OCI-LY3 (cell line): ENCODE results near the gene RAPGEF1.

Source experiments
- H2AFZ ChIP-seq: fragments of 200-600, 300-600 bp; shearing (Covaris generic); 2 replicates; pipeline ENCODE4 v1.6.0; 2014; ENCODE audit warnings: antibody characterized with exemption, low read depth, low read length
- H3K27ac ChIP-seq: fragments of 200-600, 300-600 bp; sonication (generic); 2 replicates; pipeline ENCODE4 v1.5.1; 2014; ENCODE audit warnings: mild to moderate bottlenecking, low read length, moderate library complexity, mixed read lengths
- H3K27me3 ChIP-seq: fragments of 200-600, 300-600 bp; sonication (generic); 2 replicates; pipeline ENCODE4 v1.6.1; 2014; ENCODE audit warnings: low read depth, low read length, mixed read lengths
- H3K36me3 ChIP-seq: fragments of 200-600, 300-600 bp; sonication (generic); replicated peaks from 2 replicates; pipeline ENCODE3; 2014; ENCODE audit warnings: low read depth, low read length, mixed read lengths
- H3K4me1 ChIP-seq: fragments of 300-600, 200-600 bp; sonication (generic); 2 replicates; pipeline ENCODE4 v1.6.1; 2014; ENCODE audit warnings: low read length, mixed read lengths
- H3K4me2 ChIP-seq: fragments of 200-600, 300-600 bp; sonication (generic); 2 replicates; pipeline ENCODE4 v1.6.1; 2014; ENCODE audit warnings: low read length, mixed read lengths
- H3K4me3 ChIP-seq: fragments of 300-600, 200-600 bp; sonication (generic); 2 replicates; pipeline ENCODE4 v1.5.1; 2014; ENCODE audit warnings: antibody characterized with exemption, mild to moderate bottlenecking, low read length, moderate library complexity
- H3K79me2 ChIP-seq: fragments of 300-600, 200-600 bp; shearing (Covaris generic); 2 replicates; pipeline ENCODE4 v1.6.1; 2014; ENCODE audit warnings: mild to moderate bottlenecking, low read length, mixed read lengths
- H3K9ac ChIP-seq: fragments of 300-600, 200-600 bp; shearing (Covaris generic); 2 replicates; pipeline ENCODE4 v1.6.0; 2014; ENCODE audit warnings: mild to moderate bottlenecking, low read length, moderate library complexity
- H3K9me3 ChIP-seq: fragments of 200-600, 300-600 bp; shearing (Covaris generic); 2 replicates; pipeline ENCODE4 v1.6.1; 2014; ENCODE audit warnings: low read length, mixed read lengths; ENCODE audit not compliant: insufficient read depth
- H4K20me1 ChIP-seq: fragments of 200-600, 300-600 bp; sonication (generic); 2 replicates; pipeline ENCODE4 v1.6.1; 2016; ENCODE audit warnings: low read length, mixed read lengths; ENCODE audit not compliant: insufficient read depth
- EZH2phosphoT487 ChIP-seq: fragments of 200-600 bp; shearing (Covaris generic); IDR thresholded peaks from 2 replicates; pipeline ENCODE4 v1.6.1; 2018; ENCODE audit warnings: antibody characterized with exemption, mixed run types, low read depth
- TF ChIP-seq, protein P1 (sequence below): fragments of 200-600, 300-600 bp; sonication (generic); IDR thresholded peaks from 2 replicates; pipeline ENCODE4 v1.5.1; 2014; ENCODE audit warnings: antibody characterized with exemption, low read length, low read depth

The RAPGEF1 gene

DNA sequence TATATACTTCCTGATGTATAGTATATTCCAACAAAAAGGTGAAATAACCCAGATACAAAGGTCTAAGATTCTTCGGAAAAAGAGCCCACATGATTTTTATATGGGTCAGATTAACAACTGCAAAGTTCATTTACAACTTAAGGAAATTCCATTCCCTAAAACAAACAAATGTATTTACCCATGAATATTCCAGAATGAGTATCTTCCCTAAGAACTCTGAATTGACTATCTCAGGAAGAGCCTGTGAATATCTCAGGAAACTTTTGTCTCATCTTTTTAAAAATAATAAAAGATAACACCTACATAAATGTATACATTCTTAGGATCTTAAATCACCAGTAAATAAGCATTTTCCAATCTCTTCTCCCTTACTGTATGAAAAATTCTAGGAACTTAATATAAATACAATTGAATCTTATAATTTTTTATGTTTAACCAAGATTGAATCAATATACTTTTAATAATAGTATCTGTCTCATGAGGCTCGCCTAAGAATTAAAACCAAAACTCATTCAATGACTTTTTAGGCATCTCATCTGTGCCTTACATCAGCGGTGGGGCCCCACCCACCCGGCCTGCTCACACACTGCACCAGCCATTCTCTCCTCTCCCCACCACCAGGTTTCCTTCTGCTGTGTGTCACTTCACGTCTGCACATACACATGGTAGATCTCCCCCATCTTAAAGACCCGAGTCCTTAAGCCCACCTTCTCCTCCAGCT lies 78.1 kb downstream of the RAPGEF1 start:
- Histone ChIP-seq H3K4me2 (no peak overlapping the region), H4K20me1 (peaks cover 94% of the 10 kb centered on the region)

DNA sequence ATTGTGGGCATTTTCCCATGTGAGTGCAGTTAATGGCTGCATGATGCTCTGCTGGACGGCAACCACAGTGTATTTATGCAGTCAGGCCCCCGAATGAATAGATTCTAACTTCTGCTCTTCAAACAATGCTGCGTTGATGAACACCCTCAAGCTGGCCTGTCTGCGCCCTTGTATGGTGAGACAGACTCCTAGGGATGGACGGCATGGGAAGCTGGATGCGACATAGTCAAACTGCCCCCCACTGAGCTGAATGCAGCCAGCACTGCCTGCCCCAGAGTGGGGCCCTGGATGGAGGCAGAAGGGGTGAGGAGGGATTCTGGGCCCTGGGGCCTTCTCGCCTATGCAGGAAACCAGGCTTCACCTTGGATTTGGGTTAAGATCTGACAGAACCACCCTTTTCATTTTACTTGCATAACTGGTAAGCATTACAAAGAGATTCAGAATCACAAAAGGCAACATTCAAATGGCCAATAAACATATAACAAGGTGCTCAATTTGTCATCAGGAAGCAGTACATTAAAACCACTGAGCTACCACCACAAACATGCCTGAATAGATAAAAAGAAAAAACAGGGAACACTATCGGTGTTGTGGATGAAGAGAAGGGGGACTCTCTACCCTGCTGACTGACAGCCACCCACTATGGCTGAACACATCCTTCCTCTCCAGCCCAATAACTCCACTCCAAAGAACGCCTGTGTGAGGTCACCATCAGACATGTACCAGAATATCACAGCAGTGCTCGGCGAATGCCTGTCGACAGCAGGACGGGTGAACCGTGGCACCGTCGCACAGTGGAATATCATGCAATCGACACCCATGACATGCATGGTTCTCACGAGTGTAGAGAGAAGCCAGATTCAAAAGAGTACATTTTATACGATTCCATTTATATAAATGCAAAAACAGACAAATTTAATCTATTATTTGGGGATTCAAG lies 79.1 kb downstream of the RAPGEF1 start:
- Histone ChIP-seq H3K27ac (no peak overlapping the region), H3K4me1 (peaks cover 41% of the 10 kb centered on the region), H3K36me3 (peaks cover 30% of the 10 kb centered on the region), H2AFZ (no peak overlapping the region), H4K20me1 (peaks cover 92% of the 10 kb centered on the region), H3K9ac (no peak overlapping the region), H3K27me3 (no peaks in the 10 kb centered on the region), H3K4me2 (no peak overlapping the region), H3K4me3 (no peak overlapping the region), H3K9me3 (no peaks in the 10 kb centered on the region), H3K79me2 (peaks cover 100% of the 10 kb centered on the region)
- TF ChIP-seq, protein P1, sequence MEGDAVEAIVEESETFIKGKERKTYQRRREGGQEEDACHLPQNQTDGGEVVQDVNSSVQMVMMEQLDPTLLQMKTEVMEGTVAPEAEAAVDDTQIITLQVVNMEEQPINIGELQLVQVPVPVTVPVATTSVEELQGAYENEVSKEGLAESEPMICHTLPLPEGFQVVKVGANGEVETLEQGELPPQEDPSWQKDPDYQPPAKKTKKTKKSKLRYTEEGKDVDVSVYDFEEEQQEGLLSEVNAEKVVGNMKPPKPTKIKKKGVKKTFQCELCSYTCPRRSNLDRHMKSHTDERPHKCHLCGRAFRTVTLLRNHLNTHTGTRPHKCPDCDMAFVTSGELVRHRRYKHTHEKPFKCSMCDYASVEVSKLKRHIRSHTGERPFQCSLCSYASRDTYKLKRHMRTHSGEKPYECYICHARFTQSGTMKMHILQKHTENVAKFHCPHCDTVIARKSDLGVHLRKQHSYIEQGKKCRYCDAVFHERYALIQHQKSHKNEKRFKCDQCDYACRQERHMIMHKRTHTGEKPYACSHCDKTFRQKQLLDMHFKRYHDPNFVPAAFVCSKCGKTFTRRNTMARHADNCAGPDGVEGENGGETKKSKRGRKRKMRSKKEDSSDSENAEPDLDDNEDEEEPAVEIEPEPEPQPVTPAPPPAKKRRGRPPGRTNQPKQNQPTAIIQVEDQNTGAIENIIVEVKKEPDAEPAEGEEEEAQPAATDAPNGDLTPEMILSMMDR: no peak
- no peak for TF ChIP-seq EZH2phosphoT487

More for the DNA sequence above, 78.1 kb downstream of the RAPGEF1 start:
- Histone ChIP-seq H3K4me3 (no peak overlapping the region), H3K27me3 (no peaks in the 10 kb centered on the region), H3K4me1 (peaks cover 35% of the 10 kb centered on the region), H3K36me3 (peaks cover 26% of the 10 kb centered on the region), H3K9ac (no peak overlapping the region), H2AFZ (no peak overlapping the region), H3K79me2 (peaks cover 100% of the 10 kb centered on the region), H3K9me3 (no peaks in the 10 kb centered on the region), H3K27ac (no peak overlapping the region)
- TF ChIP-seq, protein P1: no peak
- no peak for TF ChIP-seq EZH2phosphoT487

DNA sequence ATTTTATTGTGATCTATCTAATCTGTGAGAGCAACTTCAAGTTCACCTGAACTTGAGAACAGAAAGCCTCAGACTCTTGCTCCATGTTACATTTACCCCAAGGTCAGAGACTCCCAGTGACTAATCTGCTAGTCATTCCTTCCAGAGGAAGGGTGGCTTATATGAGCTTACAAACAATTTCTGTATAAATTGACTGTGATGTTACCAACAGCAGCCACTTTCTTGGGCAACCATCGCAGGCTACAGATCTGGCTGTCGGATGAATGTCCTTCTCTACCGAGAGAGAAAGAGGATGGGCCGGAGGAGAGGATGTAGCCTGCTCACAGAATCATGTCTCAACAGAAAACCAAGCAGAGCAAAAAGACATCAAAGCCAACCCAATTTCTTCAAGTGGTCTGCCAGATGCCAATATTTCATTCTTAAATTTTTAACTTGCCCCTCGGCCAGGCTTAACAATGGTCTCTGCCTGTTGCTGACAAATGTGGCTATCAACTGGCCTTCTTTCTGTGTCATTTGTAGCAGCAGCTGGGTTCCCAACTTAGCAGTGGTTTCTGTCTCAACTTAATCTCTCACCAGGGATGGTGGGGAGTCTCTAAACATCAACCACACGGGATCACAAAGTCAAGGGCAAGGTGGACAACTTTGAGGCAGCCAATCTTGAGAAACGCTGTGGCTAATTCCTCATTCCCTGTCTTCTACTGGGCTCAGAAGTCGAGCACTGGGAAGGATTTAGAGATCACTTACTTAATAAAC lies 81.3 kb downstream of the RAPGEF1 start:
- H2AFZ ChIP-seq: no peak overlapping the region
- TF ChIP-seq, protein P1: no peak
- TF ChIP-seq EZH2phosphoT487: no peak
- H3K27me3 ChIP-seq: no peaks in the 10 kb centered on the region
- peak overlapping the region; percentile 62 for H3K4me2 ChIP-seq
- peaks cover 34% of the 10 kb centered on the region for H3K36me3 ChIP-seq
- H3K4me1 ChIP-seq: peaks cover 52% of the 10 kb centered on the region
- H3K79me2 ChIP-seq: peaks cover 100% of the 10 kb centered on the region
- no peaks in the 10 kb centered on the region for H3K9me3 ChIP-seq
- peaks cover 94% of the 10 kb centered on the region for H4K20me1 ChIP-seq
- H3K27ac ChIP-seq: peak overlapping the region; percentile 84
- H3K4me3 ChIP-seq: no peak overlapping the region
- H3K9ac ChIP-seq: no peak overlapping the region; the same call in 1 of the 2 replicates
